Nephron (organoid): ENCODE results near the gene NUP85.

ENCODE experiments used
- H3K27ac Mint-ChIP-seq, 3 experiments: 2 replicates each; pipeline ENCODE4 v1.8.0; 2020; ENCODE audit warnings: mixed read lengths in 3 of 3, mild to moderate bottlenecking in 2 of 3, moderate library complexity in 1 of 3
- H3K27me3 Mint-ChIP-seq: 2 replicates; pipeline ENCODE4 v1.8.0; 2021; ENCODE audit warnings: low read depth, mild to moderate bottlenecking, moderate library complexity, mixed read lengths
- H3K36me3 Mint-ChIP-seq: 2 replicates; pipeline ENCODE4 v1.8.0; 2020; ENCODE audit warnings: low read depth, mixed read lengths
- H3K4me1 Mint-ChIP-seq: 2 replicates; pipeline ENCODE4 v1.8.0; 2020; ENCODE audit warnings: mixed read lengths
- H3K4me3 Mint-ChIP-seq, 3 experiments: 2 replicates each; pipeline ENCODE4 v1.8.0; 2020; ENCODE audit warnings: mild to moderate bottlenecking in 3 of 3, mixed read lengths in 3 of 3, moderate library complexity in 2 of 3
- H3K9me3 Mint-ChIP-seq: 2 replicates; pipeline ENCODE4 v1.8.0; 2020; ENCODE audit warnings: mixed read lengths
- TF ChIP-seq, protein P1 (sequence below), 3 experiments: fragments of 200-600 bp; sonication (generic); IDR thresholded peaks; one replicate each; pipeline ENCODE4 v1.5.0; 2021; ENCODE audit warnings: antibody characterized with exemption in 3 of 3; ENCODE audit not compliant: unreplicated experiment in 3 of 3

The NUP85 gene

DNA sequence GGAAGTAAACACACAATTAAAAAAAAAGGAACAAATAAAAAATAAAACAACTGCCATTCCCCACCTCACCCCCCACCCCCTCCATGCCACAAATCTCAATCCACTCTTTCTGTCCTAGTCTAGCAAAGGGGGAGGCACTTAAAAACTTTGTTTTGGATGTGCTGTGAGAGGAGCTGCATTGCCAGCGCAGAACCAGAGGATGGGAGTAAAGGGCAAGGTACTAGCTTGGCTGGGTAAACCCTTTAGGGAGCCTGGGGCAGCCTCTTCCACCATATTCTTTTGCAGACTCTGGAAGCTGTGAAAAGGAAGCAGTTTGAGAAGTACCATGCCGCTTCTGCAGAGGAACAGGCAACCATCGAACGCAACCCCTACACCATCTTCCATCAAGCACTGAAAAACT, 57.6 kb downstream of the NUP85 start:
- peaks cover 30% of the 10 kb centered on the region for H3K36me3 Mint-ChIP-seq
- H3K27ac Mint-ChIP-seq, result peak overlapping the region; percentile 100
- no peaks in the 10 kb centered on the region for H3K9me3 Mint-ChIP-seq
- peak overlapping the region; percentile 99 to 100 (median 100) for H3K4me3 Mint-ChIP-seq
- H3K27me3 Mint-ChIP-seq, result peaks cover 3% of the 10 kb centered on the region
- TF ChIP-seq, protein P1, sequence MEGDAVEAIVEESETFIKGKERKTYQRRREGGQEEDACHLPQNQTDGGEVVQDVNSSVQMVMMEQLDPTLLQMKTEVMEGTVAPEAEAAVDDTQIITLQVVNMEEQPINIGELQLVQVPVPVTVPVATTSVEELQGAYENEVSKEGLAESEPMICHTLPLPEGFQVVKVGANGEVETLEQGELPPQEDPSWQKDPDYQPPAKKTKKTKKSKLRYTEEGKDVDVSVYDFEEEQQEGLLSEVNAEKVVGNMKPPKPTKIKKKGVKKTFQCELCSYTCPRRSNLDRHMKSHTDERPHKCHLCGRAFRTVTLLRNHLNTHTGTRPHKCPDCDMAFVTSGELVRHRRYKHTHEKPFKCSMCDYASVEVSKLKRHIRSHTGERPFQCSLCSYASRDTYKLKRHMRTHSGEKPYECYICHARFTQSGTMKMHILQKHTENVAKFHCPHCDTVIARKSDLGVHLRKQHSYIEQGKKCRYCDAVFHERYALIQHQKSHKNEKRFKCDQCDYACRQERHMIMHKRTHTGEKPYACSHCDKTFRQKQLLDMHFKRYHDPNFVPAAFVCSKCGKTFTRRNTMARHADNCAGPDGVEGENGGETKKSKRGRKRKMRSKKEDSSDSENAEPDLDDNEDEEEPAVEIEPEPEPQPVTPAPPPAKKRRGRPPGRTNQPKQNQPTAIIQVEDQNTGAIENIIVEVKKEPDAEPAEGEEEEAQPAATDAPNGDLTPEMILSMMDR (IDR thresholded peaks at IDR 0.05; ENCODE audit: unreplicated experiment in 3 of 3), result no peak
- peaks cover 50% of the 10 kb centered on the region for H3K4me1 Mint-ChIP-seq

DNA sequence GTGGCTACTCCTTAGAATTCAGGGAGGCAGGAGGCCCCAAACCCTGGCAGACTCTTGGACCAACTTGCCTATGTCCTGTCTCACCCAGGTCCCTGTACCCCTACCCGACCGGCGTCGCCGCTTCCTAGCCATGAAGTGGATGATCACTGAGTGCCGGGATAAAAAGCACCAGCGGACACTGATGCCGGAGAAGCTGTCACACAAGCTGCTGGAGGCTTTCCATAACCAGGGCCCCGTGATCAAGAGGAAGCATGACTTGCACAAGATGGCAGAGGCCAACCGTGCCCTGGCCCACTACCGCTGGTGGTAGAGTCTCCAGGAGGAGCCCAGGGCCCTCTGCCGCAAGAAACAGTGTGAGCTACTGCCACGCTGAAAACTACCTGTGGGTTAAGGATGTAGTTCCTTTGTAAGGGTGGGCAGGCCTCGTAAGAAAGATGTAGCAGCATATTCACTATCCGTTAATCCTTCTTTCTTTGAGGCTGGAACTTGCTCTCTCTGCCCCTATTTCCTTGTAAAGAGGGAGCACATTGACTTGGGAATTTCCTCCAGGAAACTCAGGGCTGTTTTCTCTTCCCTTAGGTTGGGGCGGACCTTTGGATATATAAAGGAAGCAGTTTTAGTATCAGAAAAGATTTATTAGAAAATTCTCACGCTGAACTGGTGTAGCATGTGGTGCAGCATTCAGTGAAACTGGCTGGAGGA, 60.3 kb downstream of the NUP85 start:
- Mint-ChIP-seq H3K27me3 (peaks cover 7% of the 10 kb centered on the region), H3K4me3 (peak overlapping the region in 1 of 3 experiments; percentile 51), H3K27ac (no peak overlapping the region), H3K36me3 (peaks cover 30% of the 10 kb centered on the region), H3K9me3 (no peaks in the 10 kb centered on the region), H3K4me1 (peaks cover 35% of the 10 kb centered on the region)
- TF ChIP-seq, protein P1 (IDR thresholded peaks at IDR 0.05; ENCODE audit: unreplicated experiment in 3 of 3), result no peak

DNA sequence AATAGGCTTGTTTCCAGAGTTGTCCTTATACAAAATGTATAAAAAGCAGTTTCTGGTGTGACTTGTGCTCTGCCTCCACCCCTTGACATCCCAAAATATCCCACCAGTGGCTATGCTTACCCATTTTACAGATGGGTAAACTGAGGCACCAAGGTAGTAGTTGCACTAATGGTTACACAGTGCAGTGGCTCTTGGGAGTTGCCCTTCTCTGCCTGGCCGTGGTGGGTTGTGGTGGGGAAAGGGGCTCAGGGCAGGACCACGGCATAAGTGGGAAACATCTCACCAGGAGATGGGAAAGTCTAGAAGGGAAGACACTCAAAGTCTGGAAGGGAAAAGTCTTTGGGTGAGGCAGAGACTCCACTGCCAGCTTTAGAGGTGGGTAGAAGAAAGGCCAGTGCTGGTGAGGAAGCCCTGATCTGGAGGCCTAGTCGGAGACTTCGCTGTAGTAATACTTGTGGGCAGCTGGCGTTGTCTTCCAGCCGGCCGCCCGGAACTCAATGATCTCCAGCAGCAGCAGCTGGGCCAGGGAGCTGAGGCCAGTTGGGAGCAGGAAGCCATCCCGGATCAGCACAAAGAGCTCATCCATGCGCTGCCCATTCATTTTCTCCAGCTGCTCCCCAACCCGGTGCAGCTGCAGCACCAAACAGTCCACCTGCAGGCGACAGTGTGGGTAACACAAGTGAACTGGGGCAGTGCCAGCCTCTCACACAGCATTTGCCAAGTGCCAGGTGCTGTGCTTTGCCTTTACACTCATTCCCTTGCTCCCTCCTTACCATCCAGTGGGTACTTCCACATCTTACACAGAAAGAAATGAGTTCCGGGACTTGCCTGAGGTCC, 61.1 kb downstream of the NUP85 start:
- Mint-ChIP-seq H3K36me3 (peaks cover 30% of the 10 kb centered on the region), H3K27me3 (peaks cover 7% of the 10 kb centered on the region), H3K4me1 (peaks cover 29% of the 10 kb centered on the region), H3K4me3 (peak overlapping the region in 2 of 3 experiments; percentile 42 to 76), H3K9me3 (no peaks in the 10 kb centered on the region), H3K27ac (no peak overlapping the region)
- TF ChIP-seq, protein P1 (IDR thresholded peaks at IDR 0.05; ENCODE audit: unreplicated experiment in 3 of 3), result no peak

DNA sequence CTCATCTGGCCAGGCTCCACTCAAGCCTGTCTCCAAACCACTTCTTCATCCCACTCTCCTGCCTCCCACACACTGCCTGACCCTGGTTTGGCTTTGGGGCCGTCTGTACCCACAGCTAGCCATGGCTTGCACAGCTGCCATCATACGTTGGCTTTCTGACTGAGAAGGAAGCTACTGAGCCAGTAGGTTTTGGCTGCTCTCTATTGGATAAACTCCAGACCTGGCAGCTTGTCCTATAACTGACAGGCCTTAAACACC, 61.6 kb downstream of the NUP85 start:
- peak overlapping the region in 2 of 3 experiments; percentile 42 to 76 for H3K4me3 Mint-ChIP-seq
- peaks cover 31% of the 10 kb centered on the region for H3K4me1 Mint-ChIP-seq
- peaks cover 30% of the 10 kb centered on the region for H3K36me3 Mint-ChIP-seq
- TF ChIP-seq, protein P1 (IDR thresholded peaks at IDR 0.05; ENCODE audit: unreplicated experiment in 3 of 3), result no peak
- H3K27me3 Mint-ChIP-seq, result peaks cover 7% of the 10 kb centered on the region
- H3K27ac Mint-ChIP-seq, result no peak overlapping the region
- H3K9me3 Mint-ChIP-seq, result no peaks in the 10 kb centered on the region

DNA sequence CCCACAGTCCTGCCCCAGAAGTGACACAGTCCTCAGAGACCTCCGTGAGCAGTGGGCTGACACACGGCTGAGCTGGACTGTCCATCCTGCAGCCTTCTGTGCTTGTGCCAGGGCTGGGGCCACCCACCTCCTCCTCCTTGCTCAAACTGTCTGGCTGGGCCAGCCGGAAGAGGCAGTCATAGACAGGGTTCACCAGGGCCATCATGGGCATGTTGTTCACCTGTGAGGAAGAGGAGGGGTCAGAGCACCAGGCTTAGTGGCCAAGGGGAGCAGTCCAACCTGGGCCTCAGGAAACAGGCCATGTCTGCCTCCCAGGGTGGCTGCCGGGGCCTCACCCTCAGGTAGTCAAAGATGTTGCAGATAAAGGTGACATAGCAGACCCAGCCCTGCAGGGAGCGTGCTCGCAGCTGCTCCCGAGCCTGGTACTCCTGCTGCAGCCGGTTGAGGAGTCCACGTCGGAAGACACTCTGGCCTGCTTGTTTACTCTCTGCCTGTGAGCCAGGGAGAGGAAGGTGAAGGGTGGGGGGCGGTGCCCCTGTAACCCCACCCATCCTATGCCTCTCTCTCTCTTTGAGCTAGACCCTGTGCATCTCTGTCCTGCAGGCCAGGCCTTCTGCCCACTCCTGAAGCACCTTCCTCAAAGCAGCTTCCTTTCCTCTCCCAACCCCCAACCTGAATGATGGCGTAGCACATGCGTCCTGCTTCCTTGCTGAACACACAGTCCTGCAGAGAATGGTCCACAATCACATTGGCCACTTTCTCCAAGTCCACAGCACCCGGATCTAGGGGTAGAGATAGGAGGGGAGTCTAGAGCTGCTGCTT, 62.1 kb downstream of the NUP85 start:
- Mint-ChIP-seq H3K27ac (peak overlapping the region in 1 of 3 experiments; percentile 25), H3K9me3 (no peaks in the 10 kb centered on the region), H3K4me3 (peak overlapping the region; percentile 5 to 67 (median 61)), H3K27me3 (peaks cover 7% of the 10 kb centered on the region), H3K4me1 (peaks cover 26% of the 10 kb centered on the region), H3K36me3 (peaks cover 25% of the 10 kb centered on the region)
- TF ChIP-seq, protein P1 (IDR thresholded peaks at IDR 0.05; ENCODE audit: unreplicated experiment in 3 of 3), result no peak
